ENCODE measurements around the gene MYH11.
"Not testable (repeated sequence)": the region's sequence is repeated elsewhere in the genome, so short reads cannot be mapped to it uniquely, and the experiment has no call there.

Gene MYH11

DNA sequence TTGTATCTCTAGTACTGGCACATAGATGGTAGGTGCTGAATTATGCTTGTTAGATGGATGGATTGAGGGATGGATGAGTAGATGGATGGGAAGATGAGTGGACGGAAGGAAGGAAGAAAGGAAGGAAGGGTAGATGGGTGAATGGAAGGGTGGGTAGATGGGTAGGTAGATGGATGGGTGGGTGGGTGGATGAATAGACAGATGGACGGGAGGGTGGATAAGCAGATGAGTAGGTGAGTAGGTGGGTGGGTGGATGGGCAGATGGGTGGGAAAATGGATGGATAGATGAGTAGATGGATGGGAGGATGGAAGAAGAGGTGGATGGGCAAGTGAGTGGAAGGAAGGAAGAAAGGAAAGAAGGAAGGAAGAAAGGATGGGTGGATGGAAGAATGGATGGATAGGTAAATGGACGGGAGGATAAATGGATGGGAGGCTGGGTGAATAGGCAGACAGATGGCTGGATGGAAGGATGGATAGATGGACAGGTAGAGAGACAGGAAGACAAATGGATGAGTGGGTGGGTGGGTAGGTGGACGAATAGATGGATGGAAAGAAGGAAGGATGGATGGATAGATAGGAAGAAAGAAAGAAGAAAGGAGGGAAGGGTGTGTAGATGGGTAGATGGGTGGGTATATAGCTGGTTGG lies 56.9 kb downstream of the MYH11 start:
- H3K4me3 ChIP-seq (replicated peaks; ENCODE audit: low read depth, low read length) = no peak overlapping the region
- TF ChIP-seq, protein P1, sequence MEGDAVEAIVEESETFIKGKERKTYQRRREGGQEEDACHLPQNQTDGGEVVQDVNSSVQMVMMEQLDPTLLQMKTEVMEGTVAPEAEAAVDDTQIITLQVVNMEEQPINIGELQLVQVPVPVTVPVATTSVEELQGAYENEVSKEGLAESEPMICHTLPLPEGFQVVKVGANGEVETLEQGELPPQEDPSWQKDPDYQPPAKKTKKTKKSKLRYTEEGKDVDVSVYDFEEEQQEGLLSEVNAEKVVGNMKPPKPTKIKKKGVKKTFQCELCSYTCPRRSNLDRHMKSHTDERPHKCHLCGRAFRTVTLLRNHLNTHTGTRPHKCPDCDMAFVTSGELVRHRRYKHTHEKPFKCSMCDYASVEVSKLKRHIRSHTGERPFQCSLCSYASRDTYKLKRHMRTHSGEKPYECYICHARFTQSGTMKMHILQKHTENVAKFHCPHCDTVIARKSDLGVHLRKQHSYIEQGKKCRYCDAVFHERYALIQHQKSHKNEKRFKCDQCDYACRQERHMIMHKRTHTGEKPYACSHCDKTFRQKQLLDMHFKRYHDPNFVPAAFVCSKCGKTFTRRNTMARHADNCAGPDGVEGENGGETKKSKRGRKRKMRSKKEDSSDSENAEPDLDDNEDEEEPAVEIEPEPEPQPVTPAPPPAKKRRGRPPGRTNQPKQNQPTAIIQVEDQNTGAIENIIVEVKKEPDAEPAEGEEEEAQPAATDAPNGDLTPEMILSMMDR (IDR thresholded peaks at IDR 0.05; ENCODE audit: low read depth, low read length, missing control alignments) = no peak
- DNase-seq (ENCODE audit: extremely low read depth, low read depth) = no peak

DNA sequence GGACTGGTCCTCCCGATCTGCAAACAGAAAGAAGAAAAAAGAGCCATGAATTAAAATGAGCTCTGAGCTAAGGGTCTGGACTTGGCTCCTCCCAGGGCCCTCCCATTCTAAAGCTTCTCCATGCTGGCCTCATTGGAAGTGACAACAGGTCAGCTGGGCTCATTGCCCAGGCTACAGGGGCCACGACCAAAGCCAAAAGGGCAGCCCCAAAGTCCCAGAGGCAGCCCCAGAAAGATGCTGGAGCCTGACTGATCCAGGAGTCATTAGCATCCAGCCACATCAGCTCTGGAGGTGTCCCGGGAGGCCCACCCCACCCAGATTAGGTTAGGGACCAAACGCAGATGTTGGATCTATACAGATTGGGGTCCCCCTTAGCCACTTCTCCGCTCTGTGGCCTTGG lies 58.2 kb downstream of the MYH11 start:
- TF ChIP-seq, protein P1 (IDR thresholded peaks at IDR 0.05; ENCODE audit: low read depth, low read length, missing control alignments) = no peak
- DNase-seq (ENCODE audit: extremely low read depth, low read depth) = no peak
- no peak overlapping the region for H3K4me3 ChIP-seq (replicated peaks; ENCODE audit: low read depth, low read length)

DNA sequence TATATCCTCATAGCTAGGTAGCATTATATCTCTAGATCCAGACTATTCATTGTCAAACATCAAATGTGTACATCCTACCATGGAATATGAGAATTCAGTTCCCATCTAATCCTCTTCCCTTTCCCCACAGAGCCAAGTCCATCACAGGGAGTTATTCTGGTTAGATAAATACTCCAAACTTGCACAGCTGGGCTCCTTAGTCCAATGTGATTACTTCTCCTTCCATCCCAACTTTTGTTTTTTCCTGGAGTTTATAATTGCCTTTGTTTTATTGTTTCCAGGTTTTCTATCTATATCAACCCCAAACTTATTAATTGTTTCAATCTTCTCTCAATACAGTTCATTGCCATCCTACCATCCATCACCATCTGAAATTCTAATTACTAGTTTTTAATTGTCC lies 59.9 kb downstream of the MYH11 start:
- no peak overlapping the region for H3K4me3 ChIP-seq (replicated peaks; ENCODE audit: low read depth, low read length)
- DNase-seq (ENCODE audit: extremely low read depth, low read depth) = no peak
- TF ChIP-seq, protein P1 (IDR thresholded peaks at IDR 0.05; ENCODE audit: low read depth, low read length, missing control alignments) = no peak

DNA sequence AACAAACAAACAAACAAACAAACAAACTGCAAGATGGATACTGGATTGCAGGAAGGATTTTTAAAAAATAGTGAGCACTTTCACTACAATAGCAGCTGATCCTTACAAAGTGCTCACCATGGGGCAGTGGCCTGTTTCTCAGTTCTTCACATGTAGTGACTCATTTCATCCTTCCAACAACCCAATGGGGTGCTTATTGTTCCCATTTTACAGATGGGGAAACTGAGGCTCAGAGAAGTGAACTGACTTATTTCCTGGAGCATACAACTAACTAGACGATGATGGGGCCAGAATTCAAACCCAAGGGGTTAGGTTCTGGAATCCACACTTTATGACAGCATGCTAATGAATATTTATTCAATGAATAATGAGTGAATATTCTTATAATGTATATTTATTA lies 61.2 kb downstream of the MYH11 start:
- DNase-seq (ENCODE audit: extremely low read depth, low read depth) = no peak
- H3K4me3 ChIP-seq (replicated peaks; ENCODE audit: low read depth, low read length) = no peak overlapping the region
- TF ChIP-seq, protein P1 (IDR thresholded peaks at IDR 0.05; ENCODE audit: low read depth, low read length, missing control alignments) = no peak

DNA sequence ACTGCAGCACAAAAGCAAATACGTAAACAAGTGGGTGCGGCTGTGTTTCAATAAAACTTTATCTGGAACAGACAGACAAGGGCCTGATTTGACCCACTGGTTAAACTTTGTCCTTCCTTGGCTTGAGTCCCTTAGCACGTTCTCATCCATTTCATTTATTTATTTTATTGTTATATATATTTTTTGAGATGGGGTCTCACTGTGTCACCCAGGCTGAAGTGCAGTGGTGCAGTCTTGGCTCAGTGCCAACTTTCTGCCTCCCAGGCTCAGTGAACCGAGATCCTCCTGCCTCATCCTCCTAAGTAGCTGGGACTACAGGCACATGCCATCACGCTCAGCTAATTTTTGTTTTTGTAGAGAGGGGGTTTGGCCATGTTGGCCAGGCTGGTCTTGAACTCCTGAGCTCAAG lies 64.3 kb downstream of the MYH11 start:
- TF ChIP-seq, protein P1 (IDR thresholded peaks at IDR 0.05; ENCODE audit: low read depth, low read length, missing control alignments) = no peak
- DNase-seq (ENCODE audit: extremely low read depth, low read depth) = no peak
- H3K4me3 ChIP-seq (replicated peaks; ENCODE audit: low read depth, low read length) = no peak overlapping the region

DNA sequence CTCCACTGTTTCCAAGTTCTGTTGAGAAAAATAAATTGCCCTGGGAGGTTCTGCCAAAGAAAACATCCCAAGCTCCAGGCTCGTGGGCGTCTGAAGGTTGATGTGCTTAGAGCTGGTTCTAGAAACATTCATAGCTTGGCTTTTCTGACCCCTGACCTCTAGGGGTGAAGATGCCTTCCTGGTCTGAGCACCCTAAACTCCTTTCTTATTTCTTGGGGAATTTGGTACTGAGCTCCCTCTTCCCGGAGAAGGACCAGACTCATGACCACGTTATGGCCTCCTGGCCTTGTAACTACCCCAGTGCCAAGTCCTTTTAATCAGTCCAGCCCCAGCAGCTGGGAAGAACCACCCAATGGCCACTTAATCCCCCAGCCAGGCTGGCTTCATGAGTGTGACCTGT lies 66.4 kb downstream of the MYH11 start:
- no peak overlapping the region for H3K4me3 ChIP-seq (replicated peaks; ENCODE audit: low read depth, low read length)
- no peak for DNase-seq (ENCODE audit: extremely low read depth, low read depth)
- TF ChIP-seq, protein P1 (IDR thresholded peaks at IDR 0.05; ENCODE audit: low read depth, low read length, missing control alignments) = no peak

DNA sequence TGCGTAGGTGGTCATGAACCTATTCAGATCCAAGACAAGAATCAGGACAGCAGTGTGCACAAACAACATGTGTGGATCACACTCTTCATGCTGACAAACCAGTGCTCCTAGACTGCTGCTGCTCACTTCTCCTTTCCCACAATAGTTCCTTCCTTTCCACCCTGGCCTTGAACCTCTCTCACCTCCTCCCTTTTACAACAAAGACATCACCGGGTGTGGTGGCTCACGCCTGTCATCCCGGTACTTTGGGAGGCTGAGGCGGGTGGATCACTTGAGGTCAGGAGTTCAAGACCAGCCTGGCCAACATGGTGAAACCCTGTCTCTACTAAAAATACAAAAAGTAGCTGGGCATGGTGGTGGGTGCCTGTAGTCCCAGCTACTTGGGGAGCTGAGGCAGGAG lies 67.0 kb downstream of the MYH11 start:
- not testable (repeated sequence) for DNase-seq (ENCODE audit: extremely low read depth, low read depth); H3K4me3 ChIP-seq (replicated peaks; ENCODE audit: low read depth, low read length)

Measured in HFF-Myc (cell line).